Mesendoderm (in vitro differentiated cells): ENCODE measurements around the gene IRF7.
"Not testable (repeated sequence)": the region's sequence is repeated elsewhere in the genome, so short reads cannot be mapped to it uniquely, and the experiment has no call there.

Source experiments
- DNase-seq: peaks from one replicate; pipeline ENCODE4 v3.0.0; 2013
- H2AK5ac ChIP-seq: 2 replicates; pipeline ENCODE4 v1.6.1; 2013; ENCODE audit warnings: low read length, inconsistent platforms
- H2BK120ac ChIP-seq: 2 replicates; pipeline ENCODE4 v1.6.1; 2013; ENCODE audit warnings: low read depth, mild to moderate bottlenecking, low read length, moderate library complexity, mixed read lengths
- H2BK15ac ChIP-seq: replicated peaks from 2 replicates; pipeline ENCODE4 v1.6.1; 2013; ENCODE audit warnings: low read depth, mild to moderate bottlenecking, moderate library complexity
- H2BK5ac ChIP-seq: 2 replicates; pipeline ENCODE4 v1.6.1; 2013; ENCODE audit warnings: low read length, inconsistent platforms
- H3K18ac ChIP-seq: 2 replicates; pipeline ENCODE4 v1.6.1; 2013; ENCODE audit warnings: mild to moderate bottlenecking, low read length, mixed read lengths
- H3K23ac ChIP-seq: one replicate; pipeline ENCODE4 v1.6.1; 2013; ENCODE audit warnings: low read length
- H3K27ac ChIP-seq: 2 replicates; pipeline ENCODE4 v1.5.1; 2013; ENCODE audit warnings: low read depth, mild to moderate bottlenecking, inconsistent platforms, low read length, moderate library complexity
- H3K27me3 ChIP-seq: 2 replicates; pipeline ENCODE4 v1.6.1; 2013; ENCODE audit warnings: low read length, control low read depth, mild to moderate bottlenecking, inconsistent platforms; ENCODE audit not compliant: insufficient read depth, poor library complexity
- H3K36me3 ChIP-seq: 2 replicates; pipeline ENCODE4 v1.6.1; 2013; ENCODE audit warnings: low read length, inconsistent platforms; ENCODE audit not compliant: control insufficient read depth, insufficient read depth
- H3K4ac ChIP-seq: one replicate; pipeline ENCODE4 v1.6.1; 2013; ENCODE audit warnings: low read depth, mild to moderate bottlenecking, low read length, moderate library complexity
- H3K4me1 ChIP-seq: 2 replicates; pipeline ENCODE4 v1.6.1; 2013; ENCODE audit warnings: low read depth, low read length, inconsistent platforms; ENCODE audit not compliant: control insufficient read depth
- H3K4me2 ChIP-seq: 2 replicates; pipeline ENCODE4 v1.6.1; 2013; ENCODE audit warnings: low read length
- H3K4me3 ChIP-seq: 2 replicates; pipeline ENCODE4 v1.5.1; 2013; ENCODE audit warnings: mild to moderate bottlenecking, low read length
- H3K56ac ChIP-seq: one replicate; pipeline ENCODE4 v1.6.1; 2013; ENCODE audit warnings: low read length
- H3K79me1 ChIP-seq: 2 replicates; pipeline ENCODE4 v1.6.1; 2013; ENCODE audit warnings: low read length, inconsistent platforms
- H3K79me2 ChIP-seq: 2 replicates; pipeline ENCODE4 v1.6.1; 2013; ENCODE audit warnings: mild to moderate bottlenecking, low read length; ENCODE audit not compliant: control insufficient read depth, insufficient read depth
- H3K9ac ChIP-seq: 2 replicates; pipeline ENCODE4 v1.6.1; 2013; ENCODE audit warnings: low read length, inconsistent platforms
- H4K5ac ChIP-seq: one replicate; pipeline ENCODE4 v1.6.1; 2013; ENCODE audit warnings: low read length
- H4K8ac ChIP-seq: one replicate; pipeline ENCODE4 v1.6.1; 2013; ENCODE audit warnings: low read depth, mild to moderate bottlenecking, control low read depth, low read length, moderate library complexity
- WGBS: extraction: QIAGEN DNeasy Blood & Tissue Kit; methylation state at CpG from one replicate; pipeline ENCODE4 v1.1.7; 2013; ENCODE audit warnings: low lambda C conversion rate, missing lambda C conversion rate; ENCODE audit not compliant: insufficient coverage; ENCODE audit errors: extremely low coverage; 5-methylcytosine and 5-hydroxymethylcytosine counted together

Gene IRF7

GRCh38 chr11:575996-576768 is 39.6 kb downstream of the IRF7 start, which contains the start of gene PHRF1:
Gene PHRF1, plus strand, starts transcription at chr11:576470. Its CDS starts 5,043 bp downstream, at chr11:581513.
- H3K36me3 ChIP-seq: no peaks in the 10 kb centered on the region
- H2BK15ac ChIP-seq: no peak within 1 kb of the TSS
- H2BK5ac ChIP-seq: peak within 1 kb of the TSS; percentile 96
- peak; percentile 96 for DNase-seq
- H3K4me1 ChIP-seq: peaks cover 3% of the 10 kb centered on the region
- H3K79me2 ChIP-seq: peaks cover 41% of the 10 kb centered on the region
- H3K4me2 ChIP-seq: peak within 1 kb of the TSS; percentile 88
- peak within 1 kb of the TSS; percentile 95 for H3K9ac ChIP-seq
- peaks cover 7% of the 10 kb centered on the region for H3K27me3 ChIP-seq
- H3K4ac ChIP-seq: no peak within 1 kb of the TSS
- no peak within 1 kb of the TSS for H4K8ac ChIP-seq
- no peak within 1 kb of the TSS for H4K5ac ChIP-seq
- peak within 1 kb of the TSS; percentile 96 for H3K56ac ChIP-seq
- H3K27ac ChIP-seq: peak within 1 kb of the TSS; percentile 42
- peak within 1 kb of the TSS; percentile 87 for H3K4me3 ChIP-seq
- H2BK120ac ChIP-seq: peak within 1 kb of the TSS; percentile 63
- H2AK5ac ChIP-seq: no peak within 1 kb of the TSS
- WGBS: no CpG with 5 or more reads among the region's 99 CpGs
- peaks cover 10% of the 10 kb centered on the region for H3K79me1 ChIP-seq
- H3K23ac ChIP-seq: peak within 1 kb of the TSS; percentile 72
- peak within 1 kb of the TSS; percentile 62 for H3K18ac ChIP-seq

GRCh38 chr11:575313-575995 is 40.3 kb downstream of the IRF7 start:
- WGBS: no CpG with 5 or more reads among the region's 81 CpGs
- Histone ChIP-seq H3K36me3 (no peaks in the 10 kb centered on the region), H3K4me3 (peak overlapping the region; percentile 28), H3K79me2 (peaks cover 37% of the 10 kb centered on the region), H3K27me3 (peaks cover 7% of the 10 kb centered on the region), H2BK120ac (no peak overlapping the region), H2AK5ac (no peak overlapping the region), H4K8ac (no peak overlapping the region), H4K5ac (no peak overlapping the region), H3K56ac (peak overlapping the region; percentile 91), H3K4me2 (peak overlapping the region; percentile 75), H3K9ac (peak overlapping the region; percentile 77), H3K27ac (peak overlapping the region; percentile 42), H3K23ac (peak overlapping the region; percentile 72), H3K79me1 (peaks cover 8% of the 10 kb centered on the region), H2BK5ac (no peak overlapping the region), H3K4ac (no peak overlapping the region), H2BK15ac (no peak overlapping the region), H3K4me1 (peaks cover 3% of the 10 kb centered on the region), H3K18ac (peak overlapping the region; percentile 29)
- DNase-seq: peak; percentile 69

GRCh38 chr11:574632-575312 is 41.0 kb downstream of the IRF7 start:
- H3K56ac ChIP-seq: peak overlapping the region; percentile 91
- H3K23ac ChIP-seq: peak overlapping the region; percentile 97
- peak overlapping the region; percentile 28 for H3K4me3 ChIP-seq
- peaks cover 31% of the 10 kb centered on the region for H3K79me2 ChIP-seq
- no peak overlapping the region for H4K5ac ChIP-seq
- H3K4me2 ChIP-seq: peak overlapping the region; percentile 75
- H3K36me3 ChIP-seq: no peaks in the 10 kb centered on the region
- H3K4me1 ChIP-seq: peaks cover 3% of the 10 kb centered on the region
- H3K18ac ChIP-seq: no peak overlapping the region
- H3K79me1 ChIP-seq: peaks cover 4% of the 10 kb centered on the region
- H3K9ac ChIP-seq: peak overlapping the region; percentile 77
- H3K4ac ChIP-seq: no peak overlapping the region
- H4K8ac ChIP-seq: no peak overlapping the region
- WGBS: no CpG with 5 or more reads among the region's 25 CpGs
- no peak overlapping the region for H2AK5ac ChIP-seq
- peaks cover 7% of the 10 kb centered on the region for H3K27me3 ChIP-seq
- DNase-seq: no peak
- H2BK15ac ChIP-seq: no peak overlapping the region
- no peak overlapping the region for H2BK5ac ChIP-seq
- H3K27ac ChIP-seq: no peak overlapping the region
- no peak overlapping the region for H2BK120ac ChIP-seq

DNA sequence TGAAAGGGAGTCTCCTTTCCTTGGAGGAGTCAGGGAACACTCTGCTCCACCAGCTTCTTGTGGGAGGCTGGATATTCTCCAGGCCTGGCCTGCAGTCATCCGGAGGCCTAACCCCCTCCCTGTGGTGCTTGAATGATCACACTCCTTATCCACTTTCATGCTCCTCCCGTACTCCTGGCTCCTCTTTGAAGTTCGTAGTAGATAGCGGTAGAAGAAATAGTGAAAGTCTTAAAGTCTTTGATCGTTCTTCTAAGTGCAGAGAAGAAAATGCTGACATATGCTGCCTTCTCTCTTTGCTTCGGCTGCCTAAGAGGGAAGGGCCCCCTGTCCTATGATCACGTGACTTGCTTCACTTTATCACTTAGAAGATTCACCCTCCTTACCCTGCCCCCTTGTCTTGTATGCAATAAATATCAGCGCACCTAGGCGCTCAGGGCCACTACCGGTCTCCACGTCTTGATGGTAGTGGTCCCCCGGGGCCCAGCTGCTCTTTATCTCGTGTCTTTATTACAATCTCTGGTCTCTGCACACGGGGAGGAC is 41.6 kb downstream of the IRF7 start:
- not testable (repeated sequence) for DNase-seq, H3K79me1 ChIP-seq, H3K4me3 ChIP-seq, H3K18ac ChIP-seq, H3K56ac ChIP-seq, H4K8ac ChIP-seq, H3K4ac ChIP-seq, H3K36me3 ChIP-seq, H3K4me2 ChIP-seq, H2AK5ac ChIP-seq, H2BK120ac ChIP-seq, H3K23ac ChIP-seq, H3K27me3 ChIP-seq, H3K27ac ChIP-seq, H2BK5ac ChIP-seq, H3K4me1 ChIP-seq, H3K9ac ChIP-seq, H2BK15ac ChIP-seq, H4K5ac ChIP-seq
- H3K79me2 ChIP-seq: peaks cover 24% of the 10 kb centered on the region
- WGBS: no CpG with 5 or more reads among the region's 14 CpGs

GRCh38 chr11:573146-573759 is 42.5 kb downstream of the IRF7 start:
- no peaks in the 10 kb centered on the region for H3K36me3 ChIP-seq
- no peak overlapping the region for H3K27ac ChIP-seq
- H2BK15ac ChIP-seq: no peak overlapping the region
- no peak overlapping the region for H4K8ac ChIP-seq
- H3K9ac ChIP-seq: no peak overlapping the region
- H3K4me3 ChIP-seq: no peak overlapping the region
- H3K79me1 ChIP-seq: no peaks in the 10 kb centered on the region
- no CpG with 5 or more reads among the region's 16 CpGs for WGBS
- H3K23ac ChIP-seq: no peak overlapping the region
- H4K5ac ChIP-seq: no peak overlapping the region
- no peak overlapping the region for H2AK5ac ChIP-seq
- no peak overlapping the region for H2BK120ac ChIP-seq
- H3K18ac ChIP-seq: no peak overlapping the region
- peaks cover 15% of the 10 kb centered on the region for H3K79me2 ChIP-seq
- peaks cover 3% of the 10 kb centered on the region for H3K4me1 ChIP-seq
- no peak overlapping the region for H2BK5ac ChIP-seq
- H3K4ac ChIP-seq: no peak overlapping the region
- no peak overlapping the region for H3K56ac ChIP-seq
- no peak for DNase-seq
- peaks cover 7% of the 10 kb centered on the region for H3K27me3 ChIP-seq
- no peak overlapping the region for H3K4me2 ChIP-seq
